ENCODE measurements around the gene CASK.
"Not testable (repeated sequence)": the region's sequence is repeated elsewhere in the genome, so short reads cannot be mapped to it uniquely, and the experiment has no call there.

Gene CASK

GRCh38 chrX:41684940-41685339 lies 238.4 kb downstream of the CASK start:
- no peak for DNase-seq

DNA sequence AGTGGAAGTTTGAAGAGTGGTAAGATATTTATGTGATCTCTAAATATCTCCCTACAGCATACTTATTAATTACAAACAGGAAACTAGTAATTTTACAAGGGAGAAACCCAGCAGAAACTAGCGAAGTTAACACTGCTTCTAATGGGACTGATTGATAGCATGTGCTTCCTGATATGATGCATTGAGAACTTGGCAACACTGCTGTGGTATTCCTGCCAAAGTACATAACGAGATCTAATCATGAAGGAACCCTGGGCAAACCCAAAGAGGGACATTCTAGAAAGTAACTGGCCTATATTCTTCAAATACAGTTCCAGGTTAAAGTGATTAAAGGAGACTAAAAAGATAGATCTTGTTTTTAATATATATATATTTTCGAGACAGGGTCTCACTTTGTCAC lies 239.2 kb downstream of the CASK start:
- no peak for DNase-seq

DNA sequence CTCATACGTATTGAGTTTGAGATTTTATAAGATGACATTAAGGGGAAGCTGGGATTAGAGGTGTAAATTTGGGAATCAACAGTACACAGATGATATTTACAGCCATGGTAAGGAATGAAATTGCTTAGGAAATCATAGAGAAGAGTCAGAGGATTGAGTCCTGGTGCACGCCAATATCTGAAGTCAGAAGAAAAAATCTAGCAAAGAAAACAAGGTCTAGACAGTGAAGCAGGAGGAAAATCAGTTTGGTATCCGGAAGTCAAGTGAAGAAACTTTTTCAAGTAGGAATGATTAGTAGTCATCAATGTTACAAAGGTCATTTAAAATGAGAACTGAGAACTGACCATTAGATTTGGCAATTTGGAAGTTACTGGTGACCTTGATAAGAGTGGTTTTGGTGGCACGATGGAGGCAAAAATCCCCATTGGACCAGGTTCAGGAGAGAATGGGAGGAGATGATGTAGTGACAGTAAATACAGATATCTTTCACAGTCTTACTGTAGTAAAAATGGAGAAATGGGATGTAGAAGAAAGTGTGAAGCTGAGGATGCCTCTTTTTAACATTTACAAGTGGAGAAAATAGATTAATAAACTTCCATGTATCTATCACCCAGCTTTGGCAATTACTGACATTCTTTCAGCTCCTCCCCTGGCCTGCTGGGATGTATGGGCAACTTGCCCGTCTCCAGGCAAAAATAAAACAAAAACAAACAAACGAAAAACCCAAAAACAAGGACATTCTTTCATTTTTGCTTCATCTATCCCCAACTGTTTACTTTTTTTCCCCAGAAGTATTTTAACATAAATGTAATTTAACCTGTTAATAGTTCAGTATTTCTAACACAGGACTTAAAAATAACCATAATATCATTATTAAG lies 245.9 kb downstream of the CASK start:
- no peak for DNase-seq

DNA sequence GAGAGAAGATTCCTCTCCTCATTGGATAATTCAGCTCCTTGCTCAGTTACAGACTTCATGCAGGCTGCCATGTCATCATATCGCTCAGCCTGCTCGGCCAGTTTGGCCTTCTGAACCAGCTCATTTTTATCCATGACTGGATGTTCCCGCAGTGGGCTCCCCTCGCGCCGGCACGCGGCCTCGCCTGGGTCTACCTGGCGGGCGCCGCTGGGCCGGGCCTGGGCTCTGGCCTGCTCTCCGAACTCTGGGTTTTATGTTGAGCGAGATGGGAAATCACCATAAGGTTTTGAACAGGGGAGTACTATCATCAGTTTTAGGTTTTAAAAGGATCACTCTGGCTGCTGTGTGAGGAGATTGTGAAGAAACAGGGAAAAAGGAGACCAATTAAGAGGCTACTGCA lies 247.0 kb downstream of the CASK start:
- DNase-seq = not testable (repeated sequence)

- DNase-seq = no peak
These were observed 250.7 kb downstream of the CASK start for GRCh38 chrX:41672643-41673042.

GRCh38 chrX:41671082-41671481 lies 252.3 kb downstream of the CASK start:
- DNase-seq = no peak

DNA sequence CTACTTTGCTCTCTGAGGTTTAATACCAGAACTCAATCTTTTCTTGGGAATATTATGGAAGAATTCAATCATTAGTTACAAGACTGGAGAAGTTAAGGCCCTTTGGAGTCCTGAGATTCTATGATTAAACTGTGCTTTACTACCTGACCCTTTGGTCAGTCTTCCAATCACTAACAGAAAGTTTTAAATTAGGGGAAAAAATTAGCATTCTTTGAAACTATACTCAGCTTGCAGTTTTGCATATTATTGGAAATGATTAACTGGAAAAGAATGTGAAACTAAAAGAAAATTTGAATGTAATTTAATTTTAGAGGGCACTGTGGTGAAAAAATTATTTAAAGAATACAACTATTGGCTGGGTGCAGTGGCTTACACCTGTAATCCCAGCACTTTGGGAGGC lies 253.2 kb downstream of the CASK start:
- DNase-seq = no peak

DNA sequence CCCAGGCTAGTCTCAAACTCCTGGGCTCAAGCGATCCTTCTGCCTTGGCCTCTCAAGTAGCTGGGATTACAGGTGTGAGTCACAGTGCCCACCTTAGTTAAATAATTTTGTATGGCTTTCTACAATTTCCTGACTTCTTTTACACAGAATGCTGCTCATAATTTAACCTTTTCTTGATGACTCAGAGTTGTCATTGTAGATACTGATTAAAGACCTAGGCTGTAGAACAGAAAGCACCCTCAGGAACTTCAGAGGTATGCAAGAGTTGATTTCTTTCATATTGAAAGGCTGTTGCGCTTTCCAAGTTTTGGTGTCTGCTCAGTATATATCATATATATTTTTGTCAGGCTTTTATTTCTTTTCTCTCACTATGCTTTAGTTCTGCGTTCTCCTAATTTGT lies 255.7 kb downstream of the CASK start:
- no peak for DNase-seq

- no peak for DNase-seq
These were observed 257.1 kb downstream of the CASK start for GRCh38 chrX:41666251-41666650.

- DNase-seq = no peak
These were observed 257.7 kb downstream of the CASK start for GRCh38 chrX:41665686-41666085.

DNA sequence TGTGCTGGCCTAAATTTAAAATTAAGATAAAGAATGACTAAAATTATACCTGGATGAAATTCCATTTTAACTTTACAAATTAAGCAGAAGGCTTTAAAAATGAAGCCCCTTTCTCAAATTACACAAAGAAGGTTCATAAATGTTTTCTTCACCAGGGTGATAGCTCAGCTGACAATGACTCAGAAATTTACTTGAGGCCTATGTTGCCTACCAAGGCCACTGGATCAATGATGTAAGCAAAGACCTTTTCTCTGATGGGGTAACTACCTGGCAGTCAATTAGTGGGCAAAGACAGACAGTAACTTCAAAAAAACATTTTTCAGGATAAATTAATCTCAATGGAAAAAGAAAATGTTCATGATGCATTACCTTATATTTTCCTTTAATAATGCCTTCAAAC lies 258.4 kb downstream of the CASK start:
- DNase-seq = no peak

- no peak for DNase-seq
These were observed 258.9 kb downstream of the CASK start for GRCh38 chrX:41664375-41664901.

DNA sequence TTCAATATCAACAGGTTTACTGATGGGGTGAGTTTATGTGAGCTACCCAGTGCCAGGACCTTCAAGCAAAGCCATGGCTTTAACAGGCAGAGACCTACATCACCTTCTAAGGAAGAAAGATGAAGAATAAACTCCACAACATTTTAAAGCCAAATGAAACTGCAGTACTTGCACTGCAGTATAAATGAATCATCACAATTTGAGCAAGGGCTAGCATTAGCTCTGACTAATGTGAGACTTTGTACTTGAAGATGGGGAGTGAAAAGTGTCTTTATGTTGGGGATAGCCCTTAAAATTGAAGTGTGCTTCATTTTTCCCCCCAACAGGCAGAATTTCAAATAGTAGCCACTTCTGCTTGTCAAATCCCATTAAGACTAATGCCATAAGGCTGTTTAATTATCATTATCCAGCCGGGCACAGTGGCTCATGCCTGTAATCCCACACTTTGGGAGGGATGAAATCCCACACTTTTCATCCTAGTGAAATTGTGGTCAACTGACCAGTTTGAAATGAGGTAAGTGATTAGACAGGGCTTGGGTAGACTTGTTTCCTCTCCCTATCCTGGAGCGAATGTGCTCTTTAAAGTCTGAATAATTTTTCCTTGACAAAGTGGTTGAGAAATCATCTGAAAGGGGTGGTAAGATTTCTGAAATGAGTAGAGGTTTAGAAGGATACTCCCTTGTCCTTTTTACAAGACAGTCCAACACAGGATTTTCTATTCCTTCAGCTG lies 261.8 kb downstream of the CASK start:
- no peak for DNase-seq

- DNase-seq = peak; percentile 11
These were observed 267.7 kb downstream of the CASK start for GRCh38 chrX:41655631-41656030.

GRCh38 chrX:41655101-41655500 lies 268.3 kb downstream of the CASK start:
- no peak for DNase-seq

GRCh38 chrX:41653125-41653524 lies 270.2 kb downstream of the CASK start:
- DNase-seq = no peak

DNA sequence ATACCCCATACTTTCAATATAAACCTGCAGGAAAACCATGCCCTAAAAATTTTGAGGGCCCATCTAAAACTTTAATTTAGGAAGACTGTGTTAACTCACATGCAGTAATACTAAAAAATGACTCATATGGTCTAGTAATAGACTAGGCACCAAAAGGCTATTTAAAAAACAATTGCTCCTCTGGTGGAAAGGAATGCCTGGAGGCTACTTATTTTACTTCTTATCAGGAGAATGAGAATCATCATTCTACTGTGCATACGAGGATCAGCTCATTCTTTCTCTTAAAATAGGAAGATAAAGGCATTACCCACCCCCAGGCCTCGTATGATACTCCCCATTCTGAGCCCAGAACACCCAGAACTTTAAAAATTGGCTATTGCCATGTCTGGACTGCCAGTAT lies 277.2 kb downstream of the CASK start:
- not testable (repeated sequence) for DNase-seq

GRCh38 chrX:41634284-41634683 lies 289.1 kb downstream of the CASK start:
- no peak for DNase-seq

DNA sequence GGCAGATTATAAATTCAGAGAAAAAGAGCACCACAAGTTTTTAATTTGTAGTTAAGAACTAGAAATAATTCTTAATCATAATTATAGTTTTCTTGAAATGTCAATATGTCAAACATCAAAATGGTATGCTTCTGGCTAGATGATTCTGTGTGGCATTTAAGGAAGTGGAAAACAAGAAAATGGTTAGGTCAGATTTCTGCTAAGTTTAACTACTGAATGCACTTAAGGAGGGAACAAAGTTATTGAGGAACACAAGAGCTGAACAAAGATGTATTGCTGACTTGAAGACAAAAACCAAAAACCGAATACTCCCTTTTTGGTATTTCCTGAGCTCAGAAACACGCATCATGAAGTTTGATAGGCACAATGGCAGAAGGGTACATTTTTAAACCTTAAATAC lies 293.3 kb downstream of the CASK start:
- DNase-seq = no peak

DNA sequence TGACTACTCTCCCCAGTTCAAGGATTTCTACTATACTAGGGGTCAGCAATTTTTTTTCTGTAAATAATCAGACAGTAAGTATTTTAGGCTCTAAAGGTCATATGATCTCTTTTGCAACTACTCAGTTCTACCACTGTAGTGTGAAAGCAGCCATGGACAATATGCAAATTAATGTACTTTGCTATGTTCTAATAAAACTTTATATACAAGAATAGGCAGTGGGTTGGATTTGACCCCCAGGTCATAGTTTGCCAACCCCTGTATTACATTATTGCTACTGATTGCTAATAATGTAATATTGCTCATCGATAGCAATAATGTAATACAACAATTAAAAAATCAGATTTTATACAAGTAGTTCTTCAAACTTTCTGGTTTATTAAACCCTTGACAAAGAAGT lies 293.8 kb downstream of the CASK start:
- DNase-seq = no peak

DNA sequence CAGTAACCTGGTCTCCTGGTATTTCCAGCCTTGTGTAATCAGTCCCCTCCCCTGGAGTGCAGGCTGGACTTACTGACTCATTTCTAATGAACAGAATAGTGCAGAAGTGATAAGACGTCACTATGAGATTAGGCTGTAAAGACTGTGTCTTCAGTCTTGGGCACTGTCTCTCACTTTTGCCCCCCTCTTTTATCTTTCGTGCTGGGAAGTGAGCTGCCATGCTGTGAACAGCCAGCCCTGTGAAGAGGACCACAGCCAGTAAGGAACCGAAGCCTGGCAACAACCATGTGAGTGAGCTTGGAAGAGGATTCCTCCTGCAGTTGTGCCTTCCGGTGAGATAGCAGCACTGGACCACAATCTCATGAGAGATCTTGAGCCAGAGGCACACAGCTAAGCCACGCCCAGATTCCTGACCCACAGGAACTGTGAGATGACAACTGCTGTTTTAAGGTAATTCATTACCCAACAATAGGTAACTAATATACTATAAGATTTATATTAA lies 302.1 kb downstream of the CASK start:
- no peak for DNase-seq

GRCh38 chrX:41619221-41619620 lies 304.1 kb downstream of the CASK start:
- DNase-seq = no peak

DNA sequence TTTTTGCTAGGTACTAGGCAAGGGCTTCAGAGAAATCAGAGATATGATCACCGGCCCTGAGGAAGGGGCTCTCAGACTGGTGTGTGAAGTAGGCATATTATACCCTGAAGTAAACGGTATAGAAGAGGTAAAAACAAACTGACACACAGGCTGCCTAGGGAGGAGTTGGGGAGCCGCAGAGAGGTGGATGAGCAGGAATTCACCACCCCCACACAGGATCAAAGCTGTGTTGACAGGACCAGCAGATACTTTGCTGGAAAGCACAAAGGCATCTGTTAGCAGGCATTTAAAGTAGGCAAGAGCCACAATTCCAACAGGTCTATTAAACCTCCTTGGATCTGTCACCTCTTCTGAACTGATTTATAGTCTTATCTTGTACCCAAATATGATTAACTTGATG lies 306.4 kb downstream of the CASK start:
- DNase-seq = no peak

- DNase-seq = no peak
These were observed 307.1 kb downstream of the CASK start for GRCh38 chrX:41616255-41616654.
